DND-41 (cell line): Measurements from ENCODE around the gene HMGXB3.
"Not testable (repeated sequence)": the region's sequence is repeated elsewhere in the genome, so short reads cannot be mapped to it uniquely, and the experiment has no call there.

Experiments
- ATAC-seq: fragments of 200-7000 bp; cut with Tn5 transposase; 3 replicates; pipeline ENCODE4 v1.9.1; 2021; ENCODE audit warnings: low read depth; ENCODE audit not compliant: insufficient read depth
- DNase-seq: peaks from one replicate; pipeline ENCODE4 v3.0.0-alpha.2; 2020
- H2AFZ ChIP-seq: 2 replicates; pipeline ENCODE4 v1.6.0; 2012; ENCODE audit warnings: low read depth, low read length
- H3K27ac ChIP-seq: 2 replicates; pipeline ENCODE4 v1.5.1; 2012; ENCODE audit warnings: low read length, inconsistent platforms
- H3K27me3 ChIP-seq: fragments of 200-600 bp; sonication (generic); 2 replicates; pipeline ENCODE4 v1.6.0; 2012; ENCODE audit warnings: low read length, mild to moderate bottlenecking, inconsistent platforms; ENCODE audit not compliant: insufficient read depth, poor library complexity
- H3K36me3 ChIP-seq: 2 replicates; pipeline ENCODE4 v1.5.1; 2012; ENCODE audit warnings: low read length, inconsistent platforms; ENCODE audit not compliant: insufficient read depth
- H3K4me1 ChIP-seq: 2 replicates; pipeline ENCODE4 v1.5.1; 2012; ENCODE audit warnings: mild to moderate bottlenecking, low read length; ENCODE audit not compliant: insufficient read depth
- H3K4me2 ChIP-seq: 2 replicates; pipeline ENCODE4 v1.6.0; 2012; ENCODE audit warnings: mild to moderate bottlenecking, moderate library complexity, low read length, inconsistent platforms; ENCODE audit not compliant: insufficient read depth
- H3K4me3 ChIP-seq, 2 experiments: fragments of 200-600 bp in 1 of 2; shearing (Covaris generic) in 1 of 2; 2 replicates each; pipeline ENCODE4 v1.5.1; 2012 to 2016; ENCODE audit warnings: inconsistent platforms in 2 of 2, low read length in 2 of 2, mild to moderate bottlenecking in 2 of 2, low read depth in 1 of 2, moderate library complexity in 1 of 2
- H3K79me2 ChIP-seq: 2 replicates; pipeline ENCODE4 v1.6.0; 2012; ENCODE audit warnings: low read length, inconsistent platforms; ENCODE audit not compliant: insufficient read depth
- H3K9ac ChIP-seq: 2 replicates; pipeline ENCODE4 v1.6.0; 2012; ENCODE audit warnings: low read depth, mild to moderate bottlenecking, inconsistent platforms, low read length, moderate library complexity
- H3K9me3 ChIP-seq: 2 replicates; pipeline ENCODE4 v1.5.1; 2012; ENCODE audit warnings: low read length, moderate library complexity, mild to moderate bottlenecking, inconsistent platforms; ENCODE audit not compliant: insufficient read depth, severe bottlenecking
- H4K20me1 ChIP-seq: 2 replicates; pipeline ENCODE4 v1.6.0; 2012; ENCODE audit warnings: low read length; ENCODE audit not compliant: insufficient read depth
- EZH2 ChIP-seq: IDR thresholded peaks from 3 replicates; pipeline ENCODE4 v1.6.1; 2012; ENCODE audit warnings: borderline replicate concordance, low read depth, mild to moderate bottlenecking, moderate library complexity, low read length, inconsistent platforms; ENCODE audit not compliant: severe bottlenecking
- TF ChIP-seq, protein P1 (sequence below): IDR thresholded peaks from 2 replicates; pipeline ENCODE4 v1.5.1; 2012; ENCODE audit warnings: borderline replicate concordance, low read length, moderate library complexity, mild to moderate bottlenecking; ENCODE audit not compliant: poor library complexity, severe bottlenecking; ENCODE audit errors: extremely low read depth

The HMGXB3 gene

DNA sequence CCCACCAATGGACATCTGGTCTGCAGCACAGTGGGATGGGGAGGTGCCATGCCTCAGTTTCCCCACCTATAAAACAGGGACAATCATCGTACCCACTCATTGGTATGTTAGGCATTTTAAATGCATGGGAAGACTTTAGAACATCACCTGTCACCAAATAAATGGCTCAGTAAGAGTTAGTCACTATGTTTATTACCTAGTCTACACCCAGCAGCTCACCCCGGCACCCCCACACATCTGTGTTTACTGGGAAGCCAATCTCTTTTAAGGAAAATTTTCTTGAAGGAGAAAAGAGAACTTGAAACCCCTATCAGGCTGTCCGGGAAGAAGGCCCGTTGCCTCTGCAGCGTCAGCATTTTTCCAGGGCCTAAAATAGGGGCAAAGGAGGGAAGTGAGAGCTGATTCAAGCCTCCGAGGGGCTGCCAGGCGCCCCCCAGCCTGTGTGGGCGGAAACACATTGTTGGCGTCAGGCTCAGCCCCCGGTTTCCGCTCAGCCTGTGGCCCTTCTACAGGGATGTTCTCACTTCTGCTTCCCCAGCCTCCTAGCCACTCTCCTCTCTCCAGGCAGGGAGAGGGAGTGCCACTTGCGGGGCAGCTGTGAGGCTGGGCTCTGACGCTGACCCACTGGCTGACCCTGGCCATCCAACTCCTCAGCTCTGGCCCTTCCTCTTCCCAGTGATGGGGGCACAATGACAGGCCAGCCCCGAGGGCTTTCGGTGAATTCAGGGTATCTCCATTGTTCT, 81.2 kb downstream of the HMGXB3 start:
- no peak overlapping the region for H3K4me2 ChIP-seq

DNA sequence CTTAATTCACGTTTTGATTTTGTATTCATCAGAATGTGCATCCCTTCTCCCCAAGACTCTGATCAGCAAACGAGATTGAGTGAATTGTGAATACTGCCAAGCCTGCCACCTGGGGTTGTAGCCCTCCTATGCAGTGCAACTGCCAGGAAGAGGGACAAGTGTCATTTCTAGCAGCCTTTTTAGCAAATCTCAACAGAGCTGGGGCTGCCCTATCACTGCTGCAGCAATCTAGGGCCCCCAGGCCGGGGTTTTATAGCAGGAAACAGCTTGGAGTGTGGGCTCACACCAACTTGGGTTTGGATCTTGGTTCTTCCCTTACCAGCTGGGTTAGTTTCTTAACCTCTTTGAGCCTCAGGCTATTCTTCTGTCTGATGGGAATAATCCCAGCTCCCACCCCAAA, 81.8 kb downstream of the HMGXB3 start:
- no peak overlapping the region for H3K27ac ChIP-seq
- H3K27me3 ChIP-seq: peaks cover 22% of the 10 kb centered on the region
- 0 out of 2 replicates have a peak, but pooled peaks cover 3% of the 10 kb centered on the region for H4K20me1 ChIP-seq
- no peak overlapping the region for H3K4me3 ChIP-seq
- TF ChIP-seq, protein P1, sequence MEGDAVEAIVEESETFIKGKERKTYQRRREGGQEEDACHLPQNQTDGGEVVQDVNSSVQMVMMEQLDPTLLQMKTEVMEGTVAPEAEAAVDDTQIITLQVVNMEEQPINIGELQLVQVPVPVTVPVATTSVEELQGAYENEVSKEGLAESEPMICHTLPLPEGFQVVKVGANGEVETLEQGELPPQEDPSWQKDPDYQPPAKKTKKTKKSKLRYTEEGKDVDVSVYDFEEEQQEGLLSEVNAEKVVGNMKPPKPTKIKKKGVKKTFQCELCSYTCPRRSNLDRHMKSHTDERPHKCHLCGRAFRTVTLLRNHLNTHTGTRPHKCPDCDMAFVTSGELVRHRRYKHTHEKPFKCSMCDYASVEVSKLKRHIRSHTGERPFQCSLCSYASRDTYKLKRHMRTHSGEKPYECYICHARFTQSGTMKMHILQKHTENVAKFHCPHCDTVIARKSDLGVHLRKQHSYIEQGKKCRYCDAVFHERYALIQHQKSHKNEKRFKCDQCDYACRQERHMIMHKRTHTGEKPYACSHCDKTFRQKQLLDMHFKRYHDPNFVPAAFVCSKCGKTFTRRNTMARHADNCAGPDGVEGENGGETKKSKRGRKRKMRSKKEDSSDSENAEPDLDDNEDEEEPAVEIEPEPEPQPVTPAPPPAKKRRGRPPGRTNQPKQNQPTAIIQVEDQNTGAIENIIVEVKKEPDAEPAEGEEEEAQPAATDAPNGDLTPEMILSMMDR: no peak
- TF ChIP-seq EZH2: no peak
- no peak overlapping the region for H3K9ac ChIP-seq
- ATAC-seq (no peak), DNase-seq (no peak)
- H3K79me2 ChIP-seq: no peaks in the 10 kb centered on the region
- H3K4me1 ChIP-seq: no peaks in the 10 kb centered on the region
- no peak overlapping the region for H3K4me2 ChIP-seq
- no peaks in the 10 kb centered on the region for H3K9me3 ChIP-seq
- no peak overlapping the region for H2AFZ ChIP-seq
- no peaks in the 10 kb centered on the region for H3K36me3 ChIP-seq

More for the DNA sequence above, 81.2 kb downstream of the HMGXB3 start:
- Histone ChIP-seq H3K9ac (no peak overlapping the region), H3K79me2 (no peaks in the 10 kb centered on the region), H4K20me1 (0 out of 2 replicates have a peak, but pooled peaks cover 3% of the 10 kb centered on the region), H2AFZ (no peak overlapping the region), H3K36me3 (no peaks in the 10 kb centered on the region), H3K4me1 (no peaks in the 10 kb centered on the region), H3K27me3 (peaks cover 24% of the 10 kb centered on the region), H3K27ac (no peak overlapping the region), H3K4me3 (no peak overlapping the region), H3K9me3 (no peaks in the 10 kb centered on the region)
- DNase-seq (no peak), ATAC-seq (no peak)
- TF ChIP-seq, protein P1: no peak
- no peak for TF ChIP-seq EZH2

DNA sequence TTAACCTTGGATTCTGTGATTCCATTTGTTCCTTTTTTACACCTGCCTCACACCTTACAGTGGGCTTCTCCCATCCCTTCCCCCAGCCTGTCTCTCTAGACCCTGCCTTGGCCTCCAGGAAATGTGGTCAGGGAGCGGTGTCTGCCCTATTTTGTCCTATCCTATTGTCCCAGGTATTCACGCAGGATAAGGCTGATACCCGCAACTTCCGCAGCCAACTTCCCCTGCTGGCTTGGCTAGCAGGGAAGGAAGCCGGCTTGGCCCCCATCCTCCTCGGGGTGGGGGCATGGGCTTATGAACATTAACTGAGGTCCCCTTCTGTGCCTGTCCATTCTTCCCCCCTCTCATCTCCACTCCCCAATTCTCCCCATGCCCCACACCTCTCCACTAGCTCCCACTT, 82.3 kb downstream of the HMGXB3 start:
- no peak overlapping the region for H3K27ac ChIP-seq
- no peak overlapping the region for H2AFZ ChIP-seq
- H3K9me3 ChIP-seq: no peaks in the 10 kb centered on the region
- no peak overlapping the region for H3K9ac ChIP-seq
- no peak for DNase-seq
- H3K79me2 ChIP-seq: no peaks in the 10 kb centered on the region
- no peak for ATAC-seq
- no peak for TF ChIP-seq EZH2
- TF ChIP-seq, protein P1: no peak
- H3K4me2 ChIP-seq: no peak overlapping the region
- H3K27me3 ChIP-seq: peaks cover 18% of the 10 kb centered on the region
- H4K20me1 ChIP-seq: 0 out of 2 replicates have a peak, but pooled peaks cover 3% of the 10 kb centered on the region
- H3K36me3 ChIP-seq: no peaks in the 10 kb centered on the region
- H3K4me3 ChIP-seq: no peak overlapping the region
- no peaks in the 10 kb centered on the region for H3K4me1 ChIP-seq

DNA sequence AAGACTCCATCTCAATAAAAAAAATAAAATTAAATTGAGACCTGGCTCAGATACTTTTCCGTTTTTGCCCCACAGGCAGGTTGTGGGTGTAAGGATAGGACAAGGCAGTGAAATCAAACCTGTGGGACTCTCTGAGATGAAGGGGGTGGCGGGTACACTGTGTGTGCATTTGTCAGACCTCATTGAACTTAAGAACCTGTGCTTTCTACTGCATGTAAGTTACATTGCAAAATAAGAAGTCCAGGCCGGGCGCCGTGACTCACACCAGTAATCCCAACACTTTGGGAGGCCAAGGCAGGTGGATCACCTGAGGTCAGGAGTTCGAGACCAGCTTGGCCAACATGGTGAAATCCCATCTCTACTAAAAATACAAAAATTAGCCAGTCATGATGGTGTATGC, 84.2 kb downstream of the HMGXB3 start:
- not testable (repeated sequence) for H3K9ac ChIP-seq, H3K27ac ChIP-seq, H3K4me1 ChIP-seq, ATAC-seq, H3K4me2 ChIP-seq, H3K79me2 ChIP-seq, H3K36me3 ChIP-seq, H3K9me3 ChIP-seq, H2AFZ ChIP-seq, DNase-seq, H4K20me1 ChIP-seq, H3K4me3 ChIP-seq
- H3K27me3 ChIP-seq: peaks cover 15% of the 10 kb centered on the region
